Brain microvascular endothelial cell (primary cell): Measurements from ENCODE around the gene GPR25.

Experiments
- DNase-seq: peaks from one replicate; pipeline ENCODE4 v3.0.0-alpha.2; 2020
- H3K27ac ChIP-seq: fragments of 250-450 bp; sonication (Bioruptor Pico); 2 replicates; pipeline ENCODE4 v1.5.1; 2020; ENCODE audit warnings: mild to moderate bottlenecking, moderate library complexity
- H3K27me3 ChIP-seq: fragments of 250-450 bp; sonication (Bioruptor Pico); replicated peaks from 2 replicates; pipeline ENCODE4 v1.5.1; 2020; ENCODE audit warnings: mild to moderate bottlenecking
- H3K36me3 ChIP-seq: fragments of 250-450 bp; sonication (Bioruptor Pico); replicated peaks from 2 replicates; pipeline ENCODE4 v1.5.1; 2020; ENCODE audit warnings: mild to moderate bottlenecking
- H3K4me3 ChIP-seq: 2 replicates; pipeline ENCODE4 v1.5.1; 2011; ENCODE audit warnings: low read depth, mild to moderate bottlenecking, control low read depth, low read length, moderate library complexity
- in situ Hi-C: cut with HindIII; loops from 2 replicates; pipeline ENCODE4 v1.10.0; 2017; ENCODE audit warnings: low sequenced_read_pairs, low pct_ligation_motif_present
- TF ChIP-seq, protein P1 (sequence below): IDR thresholded peaks from 2 replicates; pipeline ENCODE4 v1.5.1; 2011; ENCODE audit warnings: low read depth, mild to moderate bottlenecking, moderate library complexity, low read length, control low read depth, inconsistent platforms; ENCODE audit errors: missing control alignments

The GPR25 gene

DNA sequence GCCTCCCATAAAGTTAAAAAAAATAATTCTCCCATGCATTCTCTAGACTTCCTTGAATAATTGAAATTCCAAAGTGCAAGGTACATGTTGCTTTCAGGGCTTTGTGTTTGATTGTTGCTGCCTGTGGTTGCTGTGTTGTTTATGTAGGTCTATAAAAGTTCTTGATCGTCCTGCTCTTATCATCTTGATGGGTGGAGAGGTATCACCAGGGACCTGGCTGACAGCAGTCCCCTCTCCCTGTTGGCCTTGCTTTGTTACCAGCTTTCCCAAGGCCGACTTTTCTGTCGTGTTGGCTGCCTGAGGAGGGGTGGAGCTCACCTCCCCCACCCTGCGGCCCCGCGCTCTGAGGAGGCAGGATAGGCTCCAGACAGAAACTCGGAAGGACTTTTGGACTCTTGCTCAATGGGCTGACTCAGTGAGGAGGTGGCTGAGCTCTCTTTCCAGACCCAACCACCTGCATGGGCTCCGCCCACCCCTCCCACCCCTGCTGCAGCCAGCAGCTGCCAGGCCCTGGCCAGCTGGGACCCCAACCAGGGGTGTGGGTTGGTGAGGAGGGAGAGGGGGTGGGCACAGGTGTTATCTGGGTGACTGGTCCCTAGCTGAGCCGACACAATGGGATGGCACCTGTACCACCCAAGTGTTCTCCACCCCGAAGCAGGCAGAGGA lies 23.9 kb downstream of the GPR25 start:
- in situ Hi-C loops: no loop called here
- H3K4me3 ChIP-seq: no peak overlapping the region

DNA sequence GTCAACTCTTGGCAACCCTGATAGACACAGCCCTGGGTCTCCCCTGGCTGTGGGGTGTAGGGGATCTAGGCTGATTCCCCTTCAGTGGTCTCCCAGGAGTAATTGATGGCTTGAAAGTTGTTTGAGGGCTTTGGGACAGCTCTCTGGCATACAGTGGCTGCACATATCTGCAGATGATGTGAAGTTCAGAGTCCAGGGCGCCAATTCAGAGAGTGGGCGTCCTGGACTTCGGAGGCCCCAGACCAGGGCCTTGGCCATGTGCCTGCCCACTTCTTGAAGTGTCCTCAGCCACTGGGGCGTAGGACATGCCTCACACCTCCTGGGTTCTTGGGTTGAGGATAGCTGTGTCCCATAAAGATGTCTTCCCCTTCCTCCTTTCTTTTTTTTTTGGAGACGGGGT lies 24.5 kb downstream of the GPR25 start:
- in situ Hi-C loops: no loop called here
- H3K36me3 ChIP-seq: no peaks in the 10 kb centered on the region
- H3K27me3 ChIP-seq: no peaks in the 10 kb centered on the region
- no peak overlapping the region for H3K4me3 ChIP-seq
- no peak overlapping the region for H3K27ac ChIP-seq
- TF ChIP-seq, protein P1, sequence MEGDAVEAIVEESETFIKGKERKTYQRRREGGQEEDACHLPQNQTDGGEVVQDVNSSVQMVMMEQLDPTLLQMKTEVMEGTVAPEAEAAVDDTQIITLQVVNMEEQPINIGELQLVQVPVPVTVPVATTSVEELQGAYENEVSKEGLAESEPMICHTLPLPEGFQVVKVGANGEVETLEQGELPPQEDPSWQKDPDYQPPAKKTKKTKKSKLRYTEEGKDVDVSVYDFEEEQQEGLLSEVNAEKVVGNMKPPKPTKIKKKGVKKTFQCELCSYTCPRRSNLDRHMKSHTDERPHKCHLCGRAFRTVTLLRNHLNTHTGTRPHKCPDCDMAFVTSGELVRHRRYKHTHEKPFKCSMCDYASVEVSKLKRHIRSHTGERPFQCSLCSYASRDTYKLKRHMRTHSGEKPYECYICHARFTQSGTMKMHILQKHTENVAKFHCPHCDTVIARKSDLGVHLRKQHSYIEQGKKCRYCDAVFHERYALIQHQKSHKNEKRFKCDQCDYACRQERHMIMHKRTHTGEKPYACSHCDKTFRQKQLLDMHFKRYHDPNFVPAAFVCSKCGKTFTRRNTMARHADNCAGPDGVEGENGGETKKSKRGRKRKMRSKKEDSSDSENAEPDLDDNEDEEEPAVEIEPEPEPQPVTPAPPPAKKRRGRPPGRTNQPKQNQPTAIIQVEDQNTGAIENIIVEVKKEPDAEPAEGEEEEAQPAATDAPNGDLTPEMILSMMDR: no peak
- no peak for DNase-seq

More for the DNA sequence above, 23.9 kb downstream of the GPR25 start:
- Histone ChIP-seq H3K36me3 (no peaks in the 10 kb centered on the region), H3K27ac (no peak overlapping the region), H3K27me3 (no peaks in the 10 kb centered on the region)
- TF ChIP-seq, protein P1: no peak
- no peak for DNase-seq

DNA sequence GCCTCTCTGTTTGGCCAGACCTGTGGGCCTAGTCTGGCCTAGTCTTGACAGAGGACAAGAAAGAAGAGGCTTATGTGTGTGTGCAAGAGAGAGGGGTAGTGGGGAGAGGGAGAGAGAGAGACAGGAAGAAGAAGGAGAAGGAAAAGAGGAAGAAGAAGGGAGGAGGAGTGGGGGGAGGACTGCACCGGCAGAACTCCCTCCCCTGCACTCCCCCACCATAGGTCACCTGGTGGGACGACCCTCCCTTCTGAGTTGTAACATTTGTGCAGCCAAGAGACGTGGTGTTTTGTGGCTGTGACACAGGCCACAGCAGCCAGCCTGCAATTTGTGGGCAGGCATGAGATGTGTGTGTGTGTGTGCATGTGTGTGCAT lies 26.2 kb downstream of the GPR25 start:
- Histone ChIP-seq H3K27ac (no peak overlapping the region), H3K36me3 (no peaks in the 10 kb centered on the region), H3K27me3 (no peaks in the 10 kb centered on the region), H3K4me3 (no peak overlapping the region)
- DNase-seq: no peak
- TF ChIP-seq, protein P1: no peak
- in situ Hi-C loops: no loop called here

DNA sequence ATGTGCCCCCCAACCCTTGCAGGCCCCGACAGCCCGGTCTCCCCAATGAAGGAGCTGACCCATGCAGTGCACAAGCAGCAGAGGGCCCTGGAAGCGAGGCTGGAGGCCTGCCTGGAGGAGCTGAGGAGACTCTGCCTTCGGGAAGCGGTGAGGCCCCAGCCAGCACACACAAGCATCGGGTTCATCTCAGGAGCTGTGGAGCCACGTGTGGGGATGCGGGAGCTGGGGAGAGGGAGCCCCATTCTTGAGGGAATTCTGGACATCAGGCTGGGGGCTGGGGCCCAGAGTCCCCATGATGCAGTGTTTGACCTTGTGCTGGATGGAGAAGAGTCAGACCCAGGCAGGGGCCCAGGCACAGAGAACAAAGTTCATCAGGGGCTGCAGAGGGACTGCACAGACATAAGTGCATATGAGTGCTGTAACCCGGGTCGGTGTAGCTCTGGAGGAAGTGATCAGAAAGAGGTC lies 26.7 kb downstream of the GPR25 start:
- no peak overlapping the region for H3K4me3 ChIP-seq

DNA sequence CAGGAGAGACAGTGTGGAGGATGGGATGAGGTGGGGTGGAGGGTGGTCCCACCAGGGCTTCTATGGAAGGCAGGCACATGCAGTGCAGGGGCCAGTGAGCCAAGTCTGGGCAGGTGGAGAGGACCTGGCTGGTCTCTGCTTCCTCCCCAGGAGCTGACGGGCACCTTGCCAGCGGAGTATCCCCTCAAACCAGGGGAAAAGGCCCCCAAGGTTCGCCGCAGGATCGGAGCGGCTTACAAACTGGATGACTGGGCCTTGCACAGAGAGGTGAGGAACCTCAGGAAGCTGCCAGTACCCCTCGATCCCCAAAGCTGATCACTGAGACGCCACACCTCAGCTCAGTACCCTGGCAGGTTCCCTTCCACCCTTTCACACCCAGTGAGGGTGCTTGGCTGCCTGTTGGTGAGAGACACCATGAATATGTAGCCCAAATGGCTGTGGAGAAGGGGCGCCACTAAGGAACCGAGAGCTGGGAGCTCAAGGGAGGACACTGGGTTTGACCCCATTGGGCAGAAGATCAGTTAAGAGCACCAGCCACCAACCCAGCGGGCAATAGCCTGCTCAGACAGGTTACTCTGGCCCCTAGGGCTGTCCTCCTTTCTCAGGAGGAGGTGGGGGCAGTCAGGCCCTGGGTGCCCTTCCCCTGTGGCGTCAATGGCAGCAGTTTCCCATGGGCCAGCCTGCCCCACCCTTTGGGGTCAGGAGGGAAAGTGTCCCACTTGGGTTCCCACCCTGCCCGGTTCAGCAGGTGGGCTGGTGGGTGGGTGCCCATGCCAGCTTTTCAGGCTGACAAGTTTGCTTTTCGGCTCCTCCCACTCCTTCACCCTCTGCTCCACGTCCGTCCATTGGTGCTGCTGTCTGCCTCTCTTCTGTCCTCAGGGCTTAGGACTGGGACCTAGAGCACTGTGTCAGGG lies 27.4 kb downstream of the GPR25 start:
- in situ Hi-C loops: no loop called here
- H3K27ac ChIP-seq: no peak overlapping the region

More for the DNA sequence above, 26.7 kb downstream of the GPR25 start:
- TF ChIP-seq, protein P1: no peak
- in situ Hi-C loops: no loop called here
- no peak for DNase-seq
- H3K27me3 ChIP-seq: no peaks in the 10 kb centered on the region
- H3K36me3 ChIP-seq: no peaks in the 10 kb centered on the region
- no peak overlapping the region for H3K27ac ChIP-seq

More for the DNA sequence above, 27.4 kb downstream of the GPR25 start:
- H3K36me3 ChIP-seq: no peaks in the 10 kb centered on the region
- DNase-seq: no peak
- H3K4me3 ChIP-seq: no peak overlapping the region
- H3K27me3 ChIP-seq: no peaks in the 10 kb centered on the region
- TF ChIP-seq, protein P1: no peak
